BJ (cell line): ENCODE data around the gene ARHGAP18. TPM values are rescaled to one million over a fixed set of nuclear protein-coding genes. Genes with fewer than 3 reads are reported as not detected.

Source experiments
- CTCF ChIA-PET: fragments of 350-600 bp; formaldehyde crosslinking; extraction: SDS; loops from one replicate; lab custom pipeline; 2021; ENCODE audit warnings: antibody characterized with exemption, inconsistent platforms; lab: Yijun Ruan, JAX
- POLR2A ChIA-PET: fragments of 300-600 bp; sonication (Branson Sonifier 250); formaldehyde crosslinking; extraction: SDS; loops from one replicate; lab custom pipeline; 2021; ENCODE audit warnings: antibody characterized with exemption; lab: Charles Lee
- DNase-seq: peaks from one replicate; pipeline ENCODE4 v3.0.0-alpha.2; 2011; ENCODE audit warnings: low read depth
- H3K27me3 ChIP-seq: 2 replicates; pipeline ENCODE4 v1.6.0; 2011; ENCODE audit warnings: low read length; ENCODE audit not compliant: control insufficient read depth, insufficient read depth
- H3K36me3 ChIP-seq: 2 replicates; pipeline ENCODE4 v1.5.1; 2011; ENCODE audit warnings: low read length; ENCODE audit not compliant: control insufficient read depth, insufficient read depth
- H3K4me3 ChIP-seq: 2 replicates; pipeline ENCODE4 v1.5.1; 2011; ENCODE audit warnings: low read depth, mild to moderate bottlenecking, control low read depth, low read length
- CTCF ChIP-seq: IDR thresholded peaks from 2 replicates; pipeline ENCODE4 v1.5.1; 2011; ENCODE audit warnings: low read depth, mild to moderate bottlenecking, control low read depth, inconsistent platforms, low read length, moderate library complexity; ENCODE audit not compliant: insufficient read depth
- polyA plus RNA-seq: library from polyadenylated mRNA; depleted of rRNA; stranded (reverse); fragments of >200 nt; gene quantifications from 2 replicates; pipeline ENCODE4 v1.2.3, GENCODE V29; 2011

The ARHGAP18 gene
- polyA plus RNA-seq, 1 experiment = 9.8 TPM

GRCh38 chr6:129667034-129667433 lies 42.9 kb downstream of the ARHGAP18 start:
- 0 out of 2 replicates have a peak, but pooled peaks have one; percentile 3 for TF ChIP-seq CTCF
- no peak overlapping the region for H3K4me3 ChIP-seq
- ChIA-PET CTCF (no interaction called here), POLR2A (no interaction called here)
- H3K27me3 ChIP-seq = no peaks in the 10 kb centered on the region
- no peaks in the 10 kb centered on the region for H3K36me3 ChIP-seq
- DNase-seq = no peak

GRCh38 chr6:129665555-129665954 lies 44.4 kb downstream of the ARHGAP18 start:
- no peak for DNase-seq
- Histone ChIP-seq H3K36me3 (no peaks in the 10 kb centered on the region), H3K27me3 (no peaks in the 10 kb centered on the region), H3K4me3 (no peak overlapping the region)
- POLR2A ChIA-PET = no interaction called here
- TF ChIP-seq CTCF = no peak
- CTCF ChIA-PET = interaction anchor here (0.6 kb wide), 1 partner anchor 1467 kb away, joined by 3 read pairs; no protein-coding TSS in a partner anchor

GRCh38 chr6:129663531-129663930 lies 46.4 kb downstream of the ARHGAP18 start:
- H3K36me3 ChIP-seq = no peaks in the 10 kb centered on the region
- POLR2A ChIA-PET = no interaction called here
- TF ChIP-seq CTCF = no peak
- CTCF ChIA-PET = interaction anchor here (0.6 kb wide), 1 partner anchor 15 kb away, joined by 3 read pairs; no protein-coding TSS in a partner anchor
- H3K27me3 ChIP-seq = no peaks in the 10 kb centered on the region
- no peak overlapping the region for H3K4me3 ChIP-seq
- DNase-seq = no peak

GRCh38 chr6:129662980-129663431 lies 47.0 kb downstream of the ARHGAP18 start:
- Histone ChIP-seq H3K27me3 (no peaks in the 10 kb centered on the region), H3K4me3 (no peak overlapping the region), H3K36me3 (no peaks in the 10 kb centered on the region)
- ChIA-PET CTCF (interaction anchor here (1.5 kb wide), 1 partner anchor 65 kb away, joined by 5 read pairs; no protein-coding TSS in a partner anchor), POLR2A (no interaction called here)
- no peak for DNase-seq
- no peak for TF ChIP-seq CTCF

- no peak for DNase-seq
- CTCF ChIA-PET = interaction anchor here (1.0 to 1.5 kb wide), 3 partner anchors 9 to 65 kb away, joined by 3 to 5 read pairs (median 3); no protein-coding TSS in a partner anchor
- H3K4me3 ChIP-seq = no peak overlapping the region
- POLR2A ChIA-PET = no interaction called here
- TF ChIP-seq CTCF = no peak
- no peaks in the 10 kb centered on the region for H3K36me3 ChIP-seq
- no peaks in the 10 kb centered on the region for H3K27me3 ChIP-seq
These were observed 47.6 kb downstream of the ARHGAP18 start for GRCh38 chr6:129662406-129662766.
